SU-DHL-6 (cell line): ENCODE measurements around the gene SIRPD.

Experiments used
- H2AFZ ChIP-seq: fragments of 200-600 bp; sonication (generic); 2 replicates; pipeline ENCODE4 v1.6.1; 2014; ENCODE audit warnings: low read depth, mild to moderate bottlenecking, moderate library complexity, mixed read lengths, antibody characterized with exemption, low read length; ENCODE audit not compliant: severe bottlenecking
- H3F3A ChIP-seq: fragments of 200-600 bp; shearing (Covaris generic); 2 replicates; pipeline ENCODE4 v1.6.0; 2016; ENCODE audit warnings: antibody characterized with exemption, mild to moderate bottlenecking; ENCODE audit not compliant: insufficient read depth
- H3K27ac ChIP-seq: fragments of 200-600 bp; sonication (generic); 2 replicates; pipeline ENCODE4 v1.5.1; 2016; ENCODE audit warnings: low read depth, mild to moderate bottlenecking, low read length, moderate library complexity, mixed read lengths
- H3K27me3 ChIP-seq: fragments of 200-600 bp; sonication (generic), shearing (Covaris generic); 2 replicates; pipeline ENCODE4 v1.6.0; 2014; ENCODE audit warnings: mild to moderate bottlenecking, low read length
- H3K36me3 ChIP-seq: fragments of 200-600 bp; sonication (generic); 2 replicates; pipeline ENCODE4 v1.6.1; 2014; ENCODE audit warnings: mild to moderate bottlenecking, low read length, mixed read lengths
- H3K4me2 ChIP-seq: fragments of 300-600, 200-600 bp; shearing (Covaris generic), sonication (generic); 2 replicates; pipeline ENCODE4 v1.6.0; 2014; ENCODE audit warnings: low read length, low read depth, mild to moderate bottlenecking; ENCODE audit not compliant: poor library complexity, severe bottlenecking
- H3K4me3 ChIP-seq: fragments of 200-600 bp; sonication (generic); 2 replicates; pipeline ENCODE4 v1.5.1; 2014; ENCODE audit warnings: antibody characterized with exemption, low read length, mild to moderate bottlenecking, mixed read lengths; ENCODE audit not compliant: insufficient read depth, poor library complexity, severe bottlenecking
- H3K79me2 ChIP-seq: fragments of 200-600 bp; sonication (generic); 2 replicates; pipeline ENCODE4 v1.6.1; 2014; ENCODE audit warnings: mild to moderate bottlenecking, low read length, moderate library complexity; ENCODE audit not compliant: insufficient read depth
- H3K9ac ChIP-seq: fragments of 200-600 bp; sonication (generic); 2 replicates; pipeline ENCODE4 v1.7.0; 2014; ENCODE audit warnings: mild to moderate bottlenecking, low read length
- H3K9me2 ChIP-seq: fragments of 200-600 bp; sonication (generic); replicated peaks from 2 replicates; pipeline ENCODE4 v1.6.1; 2014; ENCODE audit warnings: low read length; ENCODE audit not compliant: insufficient read depth
- H3K9me3 ChIP-seq: fragments of 200-600 bp; sonication (generic); 2 replicates; pipeline ENCODE4 v1.6.1; 2014; ENCODE audit warnings: low read length, mixed read lengths; ENCODE audit not compliant: insufficient read depth
- H4K20me1 ChIP-seq: fragments of 200-600 bp; sonication (generic); 2 replicates; pipeline ENCODE4 v1.6.1; 2014; ENCODE audit warnings: low read depth, mild to moderate bottlenecking, antibody characterized with exemption, low read length, moderate library complexity, mixed read lengths
- EZH2phosphoT487 ChIP-seq: fragments of 200-600 bp; sonication (generic), shearing (Covaris generic); conservative IDR thresholded peaks from 2 replicates; pipeline ENCODE4 v1.6.1; 2018; ENCODE audit warnings: mild to moderate bottlenecking, antibody characterized with exemption, low read length, moderate library complexity, mixed read lengths
- TF ChIP-seq, protein P1 (sequence below): fragments of 200-600 bp; sonication (generic); IDR thresholded peaks from one replicate; pipeline ENCODE4 v1.5.1; 2017; ENCODE audit warnings: antibody characterized with exemption, mild to moderate bottlenecking, low read length, moderate library complexity; ENCODE audit not compliant: insufficient read depth, poor library complexity, severe bottlenecking

SIRPD gene

DNA sequence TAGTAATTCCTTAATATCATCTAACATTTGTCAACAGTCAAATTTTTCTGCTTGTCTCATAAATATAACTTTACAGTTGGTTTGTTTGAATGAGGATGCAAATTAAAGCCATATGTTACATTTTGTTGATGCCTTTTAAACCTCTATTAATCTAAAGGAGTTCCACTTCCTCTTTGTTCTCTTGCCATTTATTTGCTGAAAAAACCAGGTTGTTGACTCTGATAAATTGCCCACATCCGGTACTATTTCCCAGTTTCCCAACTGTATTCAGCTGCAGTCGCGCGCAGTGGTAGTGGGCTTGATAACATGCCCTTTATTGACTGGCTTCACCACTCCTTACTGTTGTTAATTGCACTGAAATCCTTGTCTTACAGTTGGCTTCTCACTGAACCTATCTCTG, 33.5 kb downstream of the SIRPD start:
- no peak overlapping the region for H2AFZ ChIP-seq
- H3F3A ChIP-seq: no peaks in the 10 kb centered on the region
- no peaks in the 10 kb centered on the region for H3K9me3 ChIP-seq
- H3K36me3 ChIP-seq: no peaks in the 10 kb centered on the region
- no peaks in the 10 kb centered on the region for H3K27me3 ChIP-seq
- H4K20me1 ChIP-seq: no peaks in the 10 kb centered on the region
- no peak overlapping the region for H3K9ac ChIP-seq
- H3K4me2 ChIP-seq: peak overlapping the region; percentile 34
- no peak overlapping the region for H3K27ac ChIP-seq
- no peaks in the 10 kb centered on the region for H3K79me2 ChIP-seq
- TF ChIP-seq, protein P1, sequence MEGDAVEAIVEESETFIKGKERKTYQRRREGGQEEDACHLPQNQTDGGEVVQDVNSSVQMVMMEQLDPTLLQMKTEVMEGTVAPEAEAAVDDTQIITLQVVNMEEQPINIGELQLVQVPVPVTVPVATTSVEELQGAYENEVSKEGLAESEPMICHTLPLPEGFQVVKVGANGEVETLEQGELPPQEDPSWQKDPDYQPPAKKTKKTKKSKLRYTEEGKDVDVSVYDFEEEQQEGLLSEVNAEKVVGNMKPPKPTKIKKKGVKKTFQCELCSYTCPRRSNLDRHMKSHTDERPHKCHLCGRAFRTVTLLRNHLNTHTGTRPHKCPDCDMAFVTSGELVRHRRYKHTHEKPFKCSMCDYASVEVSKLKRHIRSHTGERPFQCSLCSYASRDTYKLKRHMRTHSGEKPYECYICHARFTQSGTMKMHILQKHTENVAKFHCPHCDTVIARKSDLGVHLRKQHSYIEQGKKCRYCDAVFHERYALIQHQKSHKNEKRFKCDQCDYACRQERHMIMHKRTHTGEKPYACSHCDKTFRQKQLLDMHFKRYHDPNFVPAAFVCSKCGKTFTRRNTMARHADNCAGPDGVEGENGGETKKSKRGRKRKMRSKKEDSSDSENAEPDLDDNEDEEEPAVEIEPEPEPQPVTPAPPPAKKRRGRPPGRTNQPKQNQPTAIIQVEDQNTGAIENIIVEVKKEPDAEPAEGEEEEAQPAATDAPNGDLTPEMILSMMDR: no peak
- TF ChIP-seq EZH2phosphoT487: no peak
- no peak overlapping the region for H3K4me3 ChIP-seq
- no peaks in the 10 kb centered on the region for H3K9me2 ChIP-seq

DNA sequence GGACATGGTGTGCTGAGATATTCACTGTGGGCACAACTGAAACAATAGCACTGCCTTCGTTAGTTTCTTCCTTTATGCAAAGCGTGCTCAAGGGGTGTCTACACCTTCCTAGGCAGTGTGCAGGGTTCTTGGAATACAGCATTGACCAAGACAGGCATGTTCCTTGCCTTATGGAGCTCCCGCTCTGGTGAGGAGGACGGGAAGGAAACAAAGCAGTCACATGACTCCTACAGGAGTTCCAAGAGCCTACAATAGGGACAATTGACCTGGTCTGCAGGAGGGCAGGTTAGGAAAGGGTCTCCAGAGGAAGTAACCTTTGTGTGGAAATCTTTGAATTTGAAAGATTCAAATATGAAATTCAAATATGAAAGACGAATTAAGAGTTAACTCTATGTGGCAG, 40.5 kb downstream of the SIRPD start:
- Histone ChIP-seq H3K9me2 (no peaks in the 10 kb centered on the region), H3K9me3 (no peaks in the 10 kb centered on the region), H3K9ac (no peak overlapping the region), H3F3A (no peaks in the 10 kb centered on the region), H3K27ac (no peak overlapping the region), H3K36me3 (no peaks in the 10 kb centered on the region), H2AFZ (no peak overlapping the region), H3K27me3 (no peaks in the 10 kb centered on the region), H3K4me2 (no peak overlapping the region), H3K79me2 (no peaks in the 10 kb centered on the region), H4K20me1 (no peaks in the 10 kb centered on the region), H3K4me3 (no peak overlapping the region)
- no peak for TF ChIP-seq EZH2phosphoT487
- TF ChIP-seq, protein P1: no peak

DNA sequence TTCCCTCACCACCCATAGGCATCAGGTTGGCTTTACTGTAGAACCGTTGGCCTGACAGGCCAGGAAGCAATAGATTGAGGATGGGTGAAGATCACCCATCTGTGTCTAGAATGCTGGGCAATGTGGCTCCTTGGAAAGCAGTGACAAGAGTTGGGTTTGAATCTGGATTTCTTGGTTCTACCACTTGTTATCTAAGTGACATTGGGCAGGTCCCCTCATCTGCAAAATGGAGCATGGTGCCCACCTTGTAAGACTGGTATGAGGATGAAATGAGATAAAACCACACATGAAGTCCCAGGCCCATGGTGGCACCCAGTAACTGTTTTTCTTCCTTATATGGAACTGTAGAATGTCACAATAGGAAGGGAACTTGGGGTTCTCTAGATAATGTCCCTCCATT, 43.7 kb downstream of the SIRPD start:
- no peak overlapping the region for H2AFZ ChIP-seq
- no peak for TF ChIP-seq EZH2phosphoT487
- TF ChIP-seq, protein P1: no peak
- H3K27me3 ChIP-seq: no peaks in the 10 kb centered on the region
- no peak overlapping the region for H3K9ac ChIP-seq
- H3K9me2 ChIP-seq: no peaks in the 10 kb centered on the region
- no peaks in the 10 kb centered on the region for H3K9me3 ChIP-seq
- no peaks in the 10 kb centered on the region for H3F3A ChIP-seq
- H3K36me3 ChIP-seq: no peaks in the 10 kb centered on the region
- H3K4me2 ChIP-seq: no peak overlapping the region
- H4K20me1 ChIP-seq: no peaks in the 10 kb centered on the region
- no peak overlapping the region for H3K4me3 ChIP-seq
- H3K79me2 ChIP-seq: no peaks in the 10 kb centered on the region
- H3K27ac ChIP-seq: no peak overlapping the region
